Caki2 (cell line): ENCODE data around the gene TMED10. TPM values are rescaled to one million over a fixed set of nuclear protein-coding genes. Genes with fewer than 3 reads are reported as not detected.
"Not testable (repeated sequence)": the region's sequence is repeated elsewhere in the genome, so short reads cannot be mapped to it uniquely, and the experiment has no call there.

Source experiments
- DNase-seq: peaks from one replicate; pipeline ENCODE4 v3.0.0-alpha.2; 2015; ENCODE audit warnings: low read depth
- in situ Hi-C: cut with HindIII; loops from 2 replicates; pipeline ENCODE4 v1.10.0; 2016; ENCODE audit warnings: low sequenced_read_pairs, low pct_unique_long_range_greater_than_20kb, mixed read lengths
- total RNA-seq: library from RNA; depleted of rRNA; stranded (reverse); fragments of >200 nt; shearing (Covaris generic); gene quantifications from 2 replicates; pipeline ENCODE4 v1.2.3, GENCODE V29; 2014; ENCODE audit warnings: low replicate concordance

Gene TMED10
- total RNA-seq, 1 experiment from 2014 or later: 141 TPM

GRCh38 chr14:75197338-75197737 is 20.9 kb upstream of the TMED10 start:
- in situ Hi-C loops: no loop called here
- no peak for DNase-seq

DNA sequence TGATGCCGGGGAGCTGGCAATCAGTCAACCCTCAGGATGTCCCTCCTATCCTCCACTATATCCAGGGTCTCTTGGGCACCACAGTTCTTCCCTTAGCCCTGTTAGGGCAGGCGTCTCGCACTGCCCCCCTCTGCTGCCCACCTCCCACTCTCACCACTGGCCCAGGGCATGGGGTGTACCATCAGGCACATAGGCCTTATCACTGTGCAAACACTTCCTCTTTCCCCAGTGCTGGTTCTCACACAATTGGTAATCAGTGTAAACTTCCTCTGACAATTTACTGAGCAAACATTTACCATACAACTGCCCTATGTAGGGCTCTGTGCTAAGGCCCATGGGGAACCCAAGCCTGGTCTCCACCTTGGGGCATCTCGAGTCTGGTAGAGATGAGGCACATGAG is 20.1 kb upstream of the TMED10 start:
- in situ Hi-C loops: no loop called here
- no peak for DNase-seq

DNA sequence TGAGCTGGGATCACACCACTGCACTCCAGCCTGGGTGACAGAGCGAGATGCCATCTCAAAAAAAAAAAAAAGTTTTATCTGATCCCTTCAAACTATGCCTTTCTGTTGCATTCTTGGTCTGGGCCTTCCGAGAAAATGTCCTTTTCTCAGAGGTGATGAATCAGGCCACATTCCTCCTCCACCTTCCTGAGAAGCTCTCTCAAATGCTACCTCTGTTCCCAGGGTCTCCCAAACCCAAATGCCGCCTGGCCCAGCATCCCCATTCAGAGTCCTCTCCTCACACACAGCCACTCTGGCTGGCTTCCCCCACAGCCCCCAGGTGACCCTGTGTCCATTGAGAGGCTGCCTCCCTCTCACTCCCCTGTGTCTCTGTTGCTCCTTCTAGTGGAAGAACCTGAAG is 19.7 kb upstream of the TMED10 start:
- in situ Hi-C loops: no loop called here
- no peak for DNase-seq

DNA sequence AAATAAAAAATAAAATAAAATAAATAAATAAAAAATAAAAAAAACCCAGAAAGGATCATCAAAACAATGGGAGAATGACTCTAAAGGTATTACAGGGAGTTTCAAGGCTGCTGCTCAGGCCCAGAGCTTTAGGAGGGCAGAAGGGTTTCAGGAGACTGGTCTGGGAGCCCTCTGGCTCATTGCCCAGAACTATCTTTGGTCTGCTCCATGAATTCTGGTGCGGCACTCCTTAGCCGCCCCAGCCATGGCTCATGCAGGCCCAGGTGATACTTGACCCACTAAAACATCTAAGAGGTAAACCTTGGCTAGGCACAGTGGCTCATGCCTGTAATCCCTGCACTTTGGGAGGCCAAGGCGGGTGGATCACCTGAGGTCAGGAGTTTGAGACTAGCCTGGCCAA is 14.7 kb upstream of the TMED10 start:
- in situ Hi-C loops: no loop called here
- no peak for DNase-seq

- in situ Hi-C loops: no loop called here
- no peak for DNase-seq
Measured at GRCh38 chr14:75190023-75190422, 13.6 kb upstream of the TMED10 start.

- DNase-seq: no peak
- in situ Hi-C loops: no loop called here
Measured at GRCh38 chr14:75188520-75189268, 12.3 kb upstream of the TMED10 start.

- DNase-seq: no peak
- in situ Hi-C loops: no loop called here
Measured at GRCh38 chr14:75188086-75188485, 11.7 kb upstream of the TMED10 start.

DNA sequence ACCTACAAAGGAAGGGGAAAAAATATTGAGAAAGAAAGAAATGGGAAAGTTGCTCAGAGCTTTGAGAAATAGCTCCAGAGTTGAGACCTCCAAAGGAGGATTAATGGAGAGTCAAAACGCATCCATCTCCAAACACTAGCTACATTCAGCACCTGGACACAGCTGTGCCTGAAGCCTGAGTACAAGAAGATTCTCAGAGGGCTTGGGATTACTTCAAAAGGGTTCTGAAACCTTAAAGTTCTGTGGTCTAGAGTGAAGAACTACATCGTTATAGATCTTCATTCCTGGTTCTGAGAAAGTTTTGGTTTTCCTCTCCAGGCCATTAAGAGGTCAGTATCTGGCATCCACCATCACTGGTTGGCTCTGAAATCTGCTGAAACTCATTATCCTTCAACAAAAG is 10.5 kb upstream of the TMED10 start:
- no peak for DNase-seq
- in situ Hi-C loops: no loop called here

DNA sequence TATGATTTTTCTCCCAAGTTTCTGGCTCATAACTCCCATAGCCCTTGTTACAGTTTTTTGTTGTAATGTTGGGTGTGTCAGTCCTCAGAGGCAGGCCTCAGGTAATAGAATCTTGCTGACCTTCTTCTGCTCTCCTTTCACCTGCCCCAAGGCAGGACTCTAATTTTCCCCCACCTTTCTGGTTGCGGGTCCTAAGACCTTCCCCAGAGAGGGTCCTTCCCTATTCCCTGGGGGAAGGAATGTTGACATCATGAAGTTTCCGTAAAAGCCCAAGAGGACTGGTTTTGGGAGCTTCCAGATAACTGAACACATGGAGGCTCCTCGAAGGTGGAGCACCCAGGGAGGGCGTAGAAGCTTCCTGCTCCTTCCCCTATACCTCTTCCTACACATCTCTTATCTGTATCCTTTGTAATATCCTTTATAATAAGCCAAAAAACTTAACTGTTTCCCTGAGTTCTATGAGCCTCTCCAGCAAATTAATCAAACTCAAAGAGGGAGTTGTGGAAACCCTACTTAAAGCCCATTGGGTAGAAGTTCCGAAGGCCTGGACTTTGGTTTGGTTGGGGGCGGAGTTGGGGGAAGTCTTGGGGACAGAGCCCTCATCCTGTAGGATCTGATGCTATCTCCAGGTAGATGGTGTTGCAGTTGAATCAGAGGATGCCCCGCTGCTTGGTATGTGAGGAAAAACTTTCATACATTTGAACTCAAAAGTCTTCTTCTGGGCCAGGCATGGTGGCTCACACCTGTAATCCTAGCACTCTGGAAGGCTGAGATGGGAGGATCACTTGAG is 9.0 kb upstream of the TMED10 start:
- in situ Hi-C loops: no loop called here

DNA sequence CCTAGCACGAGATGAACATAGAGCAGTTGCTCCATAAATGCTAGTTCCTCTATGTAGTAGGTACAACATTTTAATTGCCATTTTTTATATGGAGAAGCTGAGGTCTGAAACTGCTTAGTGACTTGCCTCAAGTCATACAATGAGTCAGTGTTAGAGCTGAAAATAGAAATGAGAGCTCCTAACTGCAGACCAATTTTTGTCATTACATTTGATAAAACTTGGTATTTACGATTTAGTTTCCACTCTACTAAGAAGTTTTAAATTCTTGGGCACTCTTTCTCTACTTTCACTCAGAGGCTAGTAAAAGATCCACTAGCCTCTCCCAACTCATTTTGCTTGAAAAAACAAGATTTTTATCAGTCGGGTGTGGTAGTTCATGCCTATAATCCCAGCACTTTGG is 8.1 kb upstream of the TMED10 start:
- in situ Hi-C loops: no loop called here
- no peak for DNase-seq

More for the DNA sequence above, 9.0 kb upstream of the TMED10 start:
- no peak for DNase-seq

- in situ Hi-C loops: no loop called here
- DNase-seq: no peak
Measured at GRCh38 chr14:75184039-75184438, 7.6 kb upstream of the TMED10 start.

DNA sequence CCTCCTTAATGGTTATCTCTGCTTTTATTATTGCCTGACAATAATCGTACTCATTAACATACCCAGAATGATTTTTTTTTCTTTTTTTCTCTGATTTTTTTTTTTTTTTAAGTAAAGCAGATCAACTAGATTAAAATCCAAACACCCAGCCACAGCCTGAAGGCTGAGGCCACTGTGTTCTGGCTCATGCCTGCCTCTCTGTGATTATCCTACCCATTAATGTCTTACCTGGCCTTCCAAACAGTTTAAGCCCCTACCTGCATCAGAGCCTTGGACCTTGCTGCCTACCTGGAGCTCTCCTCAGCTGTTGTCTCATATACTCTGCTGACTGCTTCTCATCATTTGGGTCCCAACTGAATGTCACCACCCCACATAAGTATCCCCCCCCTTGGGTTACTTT is 6.8 kb upstream of the TMED10 start:
- no peak for DNase-seq
- in situ Hi-C loops: no loop called here

GRCh38 chr14:75182821-75183220 is 6.4 kb upstream of the TMED10 start:
- in situ Hi-C loops: no loop called here
- peak; percentile 14 for DNase-seq

- in situ Hi-C loops, DNase-seq: not testable (repeated sequence)
Measured at GRCh38 chr14:75182163-75182562, 5.8 kb upstream of the TMED10 start.

DNA sequence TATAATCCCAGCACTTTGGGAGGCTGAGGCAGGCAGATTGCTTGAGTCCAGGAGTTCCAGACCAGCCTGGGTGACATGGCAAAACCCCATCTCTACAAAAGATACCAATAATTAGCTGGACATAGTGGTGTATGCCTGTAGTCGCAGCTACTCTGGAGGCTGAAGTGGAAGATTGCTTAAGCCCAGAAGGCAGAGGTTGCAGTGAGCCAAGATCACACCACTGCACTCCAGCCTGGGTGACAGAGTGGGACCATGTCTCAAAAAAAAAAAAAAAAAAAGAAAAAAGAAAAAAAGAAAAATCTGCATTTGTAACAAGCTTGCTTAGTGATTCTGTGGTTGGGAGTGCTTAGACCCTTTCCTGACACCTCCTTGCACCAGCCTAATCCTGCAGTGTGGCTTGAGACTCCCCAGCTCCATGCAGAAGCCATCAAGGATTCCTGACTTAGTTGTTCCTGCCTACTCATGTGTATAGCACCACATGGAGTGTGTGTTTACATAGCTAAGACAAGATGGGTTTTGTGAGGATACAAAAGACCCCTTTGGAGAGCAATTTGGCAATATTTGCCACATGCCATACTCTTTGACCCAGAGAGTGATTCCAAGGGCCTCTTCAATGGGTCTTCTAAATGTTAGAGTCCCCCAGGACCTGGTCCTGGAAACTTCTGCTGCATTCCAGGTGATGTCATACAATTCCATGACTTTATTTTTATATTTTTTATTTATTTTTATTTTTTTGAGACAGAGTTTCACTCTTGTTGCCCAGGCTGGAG is 5.1 kb upstream of the TMED10 start:
- in situ Hi-C loops: no loop called here
- no peak for DNase-seq

DNA sequence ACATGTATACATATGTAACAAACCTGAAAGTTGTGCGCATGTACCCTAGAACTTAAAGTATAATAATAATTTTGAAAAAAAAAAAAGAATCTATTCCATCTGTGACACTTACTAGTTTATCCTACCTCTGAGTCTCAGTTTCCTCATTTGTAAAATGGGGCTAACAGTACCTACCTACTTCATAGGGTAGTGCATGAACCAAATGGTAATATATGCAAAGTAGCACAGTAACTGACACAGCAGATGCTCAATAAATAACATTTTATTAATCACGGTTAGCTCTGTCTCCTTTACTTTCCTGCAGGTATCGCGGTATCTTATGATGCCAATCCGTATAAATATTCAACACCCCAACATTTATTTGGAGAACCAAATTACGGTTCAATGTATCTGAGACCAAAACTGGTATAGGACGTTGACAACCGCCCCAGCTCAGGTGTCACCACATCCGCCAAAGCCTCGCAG is 703 bp downstream of the TMED10 start:
- in situ Hi-C loops: no loop called here
- DNase-seq: no peak

GRCh38 chr14:75174066-75174465 is 2.3 kb downstream of the TMED10 start:
- in situ Hi-C loops: no loop called here
- DNase-seq: no peak

- DNase-seq: no peak
- in situ Hi-C loops: no loop called here
Measured at GRCh38 chr14:75170772-75171171, 5.6 kb downstream of the TMED10 start.
